HEK293T (cell line): ENCODE results near the gene PLTP.

Experiments used
- CTCF ChIA-PET: fragments of 350-600 bp; formaldehyde crosslinking; extraction: SDS; loops from one replicate; lab custom pipeline; 2021; ENCODE audit warnings: antibody characterized with exemption, inconsistent platforms; lab: Yijun Ruan, JAX
- POLR2A ChIA-PET: fragments of 350-600 bp; formaldehyde crosslinking; extraction: SDS; loops from one replicate; lab custom pipeline; 2020; ENCODE audit warnings: antibody characterized with exemption, inconsistent platforms; lab: Yijun Ruan, JAX
- DNase-seq: peaks from one replicate; pipeline ENCODE4 v3.0.0; 2012; ENCODE audit warnings: mixed read lengths; ENCODE audit errors: extremely low spot score
- ARNT ChIP-seq: fragments of 450-650 bp; IDR thresholded peaks from 2 replicates; pipeline ENCODE4 v1.6.1; 2017; ENCODE audit warnings: mild to moderate bottlenecking
- BHLHE40 ChIP-seq: fragments of 450-650 bp; IDR thresholded peaks from 2 replicates; pipeline ENCODE4 v1.6.1; 2016; ENCODE audit warnings: mild to moderate bottlenecking, moderate library complexity, borderline replicate concordance
- CTBP1 ChIP-seq: fragments of 450-650 bp; IDR thresholded peaks from 2 replicates; pipeline ENCODE4 v1.6.1; 2016; ENCODE audit warnings: borderline replicate concordance
- ELF4 ChIP-seq: fragments of 450-650 bp; IDR thresholded peaks from 2 replicates; pipeline ENCODE4 v1.6.1; 2017; ENCODE audit warnings: antibody characterized with exemption
- FOXA1 ChIP-seq: fragments of 450-650 bp; IDR thresholded peaks from 2 replicates; pipeline ENCODE4 v1.6.1; 2016; ENCODE audit warnings: mild to moderate bottlenecking
- FOXK2 ChIP-seq: fragments of 450-650 bp; IDR thresholded peaks from 2 replicates; pipeline ENCODE4 v1.6.1; 2016; ENCODE audit warnings: mild to moderate bottlenecking
- FOXM1 ChIP-seq: fragments of 450-650 bp; IDR thresholded peaks from 2 replicates; pipeline ENCODE4 v1.6.1; 2017; ENCODE audit warnings: mild to moderate bottlenecking, borderline replicate concordance
- HDGF ChIP-seq: fragments of 450-650 bp; IDR thresholded peaks from 2 replicates; pipeline ENCODE4 v1.6.1; 2017; ENCODE audit warnings: antibody characterized with exemption, borderline replicate concordance
- L3MBTL2 ChIP-seq: fragments of 450-650 bp; conservative IDR thresholded peaks from 2 replicates; pipeline ENCODE4 v1.6.1; 2016; ENCODE audit warnings: mild to moderate bottlenecking
- LEF1 ChIP-seq: fragments of 450-650 bp; IDR thresholded peaks from 2 replicates; pipeline ENCODE4 v1.6.1; 2017; ENCODE audit warnings: mild to moderate bottlenecking, borderline replicate concordance
- NFRKB ChIP-seq: fragments of 450-650 bp; IDR thresholded peaks from 2 replicates; pipeline ENCODE4 v1.6.1; 2016; ENCODE audit warnings: mild to moderate bottlenecking, moderate library complexity
- SP1 ChIP-seq: fragments of 450-650 bp; IDR thresholded peaks from 2 replicates; pipeline ENCODE4 v1.6.1; 2017
- SUZ12 ChIP-seq: fragments of 450-650 bp; IDR thresholded peaks from 2 replicates; pipeline ENCODE4 v1.6.1; 2016; ENCODE audit warnings: mild to moderate bottlenecking
- TARDBP ChIP-seq: fragments of 450-650 bp; IDR thresholded peaks from 2 replicates; pipeline ENCODE4 v1.6.1; 2016
- ZNF384 ChIP-seq: fragments of 450-650 bp; IDR thresholded peaks from 2 replicates; pipeline ENCODE4 v1.6.1; 2016
- TF ChIP-seq, protein P1 (sequence below): fragments of 450-650 bp; IDR thresholded peaks from 2 replicates; pipeline ENCODE4 v1.6.1; 2016

PLTP gene

DNA sequence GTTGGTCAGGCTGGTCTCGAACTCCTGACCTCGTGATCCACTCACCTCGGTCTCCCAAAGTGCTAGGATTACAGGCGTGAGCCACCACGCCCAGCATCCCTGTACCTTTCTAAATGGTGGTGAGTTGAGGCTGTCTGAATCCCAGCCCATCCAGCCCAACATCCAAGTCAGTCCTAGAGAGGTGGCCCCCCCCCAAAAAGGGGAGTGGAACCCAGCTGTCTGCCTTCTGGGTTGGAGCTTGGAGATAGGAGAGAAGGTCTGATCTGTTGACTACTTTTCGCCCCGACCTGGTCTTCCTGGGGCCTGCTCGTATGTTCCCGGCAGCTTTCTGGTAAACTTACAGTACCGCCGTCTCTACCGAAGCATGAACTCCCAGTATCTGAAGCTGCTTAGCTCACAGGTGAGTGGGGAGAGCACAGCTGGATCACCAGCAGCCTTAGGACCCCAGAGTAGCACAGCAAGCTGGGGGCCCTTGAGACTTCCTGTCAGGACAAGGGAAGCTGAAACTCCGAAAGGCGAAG, 15.3 kb downstream of the PLTP start:
- no peak for TF ChIP-seq BHLHE40
- no peak for TF ChIP-seq CTBP1
- TF ChIP-seq ELF4: no peak
- TF ChIP-seq SUZ12: no peak
- TF ChIP-seq TARDBP: no peak
- TF ChIP-seq, protein P1, sequence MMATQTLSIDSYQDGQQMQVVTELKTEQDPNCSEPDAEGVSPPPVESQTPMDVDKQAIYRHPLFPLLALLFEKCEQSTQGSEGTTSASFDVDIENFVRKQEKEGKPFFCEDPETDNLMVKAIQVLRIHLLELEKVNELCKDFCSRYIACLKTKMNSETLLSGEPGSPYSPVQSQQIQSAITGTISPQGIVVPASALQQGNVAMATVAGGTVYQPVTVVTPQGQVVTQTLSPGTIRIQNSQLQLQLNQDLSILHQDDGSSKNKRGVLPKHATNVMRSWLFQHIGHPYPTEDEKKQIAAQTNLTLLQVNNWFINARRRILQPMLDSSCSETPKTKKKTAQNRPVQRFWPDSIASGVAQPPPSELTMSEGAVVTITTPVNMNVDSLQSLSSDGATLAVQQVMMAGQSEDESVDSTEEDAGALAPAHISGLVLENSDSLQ: no peak
- no peak for TF ChIP-seq NFRKB
- no peak for TF ChIP-seq FOXM1
- TF ChIP-seq ZNF384: no peak
- TF ChIP-seq FOXK2: no peak
- DNase-seq: no peak
- CTCF ChIA-PET: no interaction called here
- POLR2A ChIA-PET: no interaction called here

DNA sequence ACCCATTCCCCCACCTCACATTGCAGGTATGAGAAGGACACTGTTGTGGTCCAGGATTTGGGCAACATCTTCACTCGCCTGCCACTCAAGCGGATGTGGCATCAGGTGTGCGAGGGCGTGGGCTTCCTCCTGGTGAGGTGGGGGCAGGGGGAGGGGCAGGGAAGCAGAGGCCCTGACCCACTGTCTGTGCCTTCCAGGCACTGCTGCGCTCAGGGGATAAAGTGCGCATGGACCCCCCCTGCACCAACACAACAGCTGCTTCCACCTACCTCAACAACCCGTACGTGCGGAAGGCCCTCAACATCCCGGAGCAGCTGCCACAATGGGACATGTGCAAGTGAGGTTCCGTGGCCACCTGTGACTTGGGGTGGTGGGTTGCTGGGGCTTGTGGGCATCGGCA, 17.2 kb downstream of the PLTP start:
- TF ChIP-seq FOXK2 (no peak), TARDBP (no peak), ZNF384 (no peak), SUZ12 (no peak)
- TF ChIP-seq, protein P1: no peak
- CTCF ChIA-PET: no interaction called here
- DNase-seq: no peak
- POLR2A ChIA-PET: no interaction called here

DNA sequence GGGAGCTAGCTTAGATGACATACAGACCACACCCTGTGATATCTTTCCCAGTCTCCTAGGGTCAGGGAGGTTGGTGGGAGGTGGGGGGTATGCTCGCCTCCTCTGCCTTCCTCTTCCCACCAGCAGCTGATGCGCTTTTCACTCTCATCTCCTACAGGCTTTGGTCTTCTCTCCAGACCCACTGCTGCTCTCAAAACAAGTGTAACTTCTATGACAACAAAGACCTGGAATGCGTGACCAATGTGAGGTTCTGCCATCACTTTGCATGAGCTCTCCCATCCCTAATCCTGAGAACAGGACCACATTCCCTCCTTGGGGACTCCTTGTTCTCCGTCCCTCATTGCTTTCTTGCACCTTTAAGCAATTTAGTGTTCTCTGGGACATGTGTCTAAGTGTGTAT, 18.1 kb downstream of the PLTP start:
- ChIA-PET CTCF (interaction anchor here (1.2 kb wide), 1 partner anchor 10 kb away, joined by 3 read pairs; no protein-coding TSS in a partner anchor), POLR2A (interaction anchor here (1.2 to 5.6 kb wide), 3 partner anchors 12 to 40 kb away, joined by 4 to 30 read pairs (median 5); partner anchors contain the start of gene ZSWIM1)
- DNase-seq: no peak
- TF ChIP-seq SP1: no peak
- TF ChIP-seq ARNT: no peak
- TF ChIP-seq ELF4: no peak
- no peak for TF ChIP-seq FOXA1
- TF ChIP-seq HDGF: no peak
- TF ChIP-seq L3MBTL2: no peak
- TF ChIP-seq BHLHE40: no peak
- TF ChIP-seq, protein P1: no peak
- no peak for TF ChIP-seq FOXK2
- no peak for TF ChIP-seq FOXM1
- TF ChIP-seq SUZ12: no peak
- no peak for TF ChIP-seq LEF1
- TF ChIP-seq TARDBP: no peak
- TF ChIP-seq ZNF384: no peak
- no peak for TF ChIP-seq NFRKB
- no peak for TF ChIP-seq CTBP1

DNA sequence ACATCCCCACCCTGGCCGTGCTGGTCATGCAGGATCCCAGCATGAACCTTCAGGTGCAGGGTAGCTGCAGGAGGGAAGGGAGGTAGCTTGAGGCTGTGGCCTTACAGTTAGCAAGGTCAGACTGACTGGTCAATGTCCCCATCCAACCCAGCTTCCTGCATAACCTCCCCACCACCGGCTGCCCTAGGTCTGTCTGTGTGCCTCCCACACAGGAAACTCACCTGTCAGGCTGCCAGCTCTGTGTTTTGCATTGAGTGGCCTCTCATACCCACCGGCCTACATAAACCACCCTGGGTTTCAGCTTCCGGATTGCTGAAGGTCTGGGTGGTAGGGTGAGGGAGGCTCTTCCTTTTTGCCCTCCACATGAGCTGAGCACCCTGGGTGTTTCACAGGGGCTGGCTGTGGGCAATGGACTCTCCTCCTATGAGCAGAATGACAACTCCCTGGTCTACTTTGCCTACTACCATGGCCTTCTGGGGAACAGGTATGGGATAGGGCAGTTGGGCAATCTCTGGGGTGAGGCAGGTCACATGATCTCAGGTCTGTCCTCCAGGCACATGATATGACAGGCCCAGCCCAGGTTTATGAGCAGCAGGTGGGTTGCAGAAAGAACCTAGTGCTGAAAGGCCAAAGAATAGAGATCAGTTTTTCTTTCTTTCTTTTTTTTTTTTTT, 19.0 kb downstream of the PLTP start:
- ChIA-PET CTCF (interaction anchor here (0.8 to 1.2 kb wide), 2 partner anchors 10 to 47 kb away, joined by 3 read pairs; no protein-coding TSS in a partner anchor), POLR2A (interaction anchor here (0.7 to 5.6 kb wide), 3 partner anchors 11 to 77 kb away, joined by 3 to 30 read pairs (median 5); partner anchors contain the start of gene ZSWIM1)
- DNase-seq: no peak
- TF ChIP-seq SUZ12 (no peak), ZNF384 (no peak), FOXM1 (no peak), FOXK2 (no peak), CTBP1 (no peak), L3MBTL2 (no peak), ELF4 (no peak), ARNT (no peak), NFRKB (no peak), BHLHE40 (no peak), LEF1 (no peak), FOXA1 (no peak), SP1 (no peak), TARDBP (no peak), HDGF (no peak)
- TF ChIP-seq, protein P1: no peak

DNA sequence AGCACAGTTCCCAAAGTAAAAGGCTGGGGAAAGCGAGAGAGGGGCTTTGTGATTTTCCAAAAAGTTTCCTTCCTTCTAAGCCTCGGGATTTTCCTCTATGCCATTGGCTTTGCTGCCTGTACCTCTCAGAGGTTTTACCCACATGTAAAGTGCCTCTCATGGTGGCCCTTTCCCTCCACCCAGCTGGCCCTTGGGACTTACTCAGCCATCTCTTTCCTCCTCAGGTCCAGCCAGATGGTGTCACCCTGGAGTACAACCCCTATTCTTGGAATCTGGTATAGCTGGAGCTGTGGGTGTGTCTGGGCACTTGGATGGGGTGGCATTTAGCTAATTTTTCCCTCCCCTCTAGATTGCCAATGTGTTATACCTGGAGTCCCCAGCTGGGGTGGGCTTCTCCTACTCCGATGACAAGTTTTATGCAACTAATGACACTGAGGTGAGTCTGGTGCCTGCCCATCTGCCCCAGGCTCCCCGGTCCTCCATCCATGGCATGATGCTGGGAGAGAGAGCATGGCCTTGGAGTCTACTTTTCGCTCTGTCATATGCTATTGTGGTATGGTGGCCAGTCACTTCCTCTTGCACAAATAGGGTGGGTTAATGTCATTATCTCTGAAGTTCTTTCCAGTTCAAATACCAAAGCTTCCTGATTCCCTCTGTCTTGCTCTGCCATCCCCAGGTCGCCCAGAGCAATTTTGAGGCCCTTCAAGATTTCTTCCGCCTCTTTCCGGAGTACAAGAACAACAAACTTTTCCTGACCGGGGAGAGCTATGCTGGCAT, 19.7 kb downstream of the PLTP start:
- TF ChIP-seq L3MBTL2 (no peak), ZNF384 (no peak), ELF4 (no peak), ARNT (no peak), TARDBP (no peak), NFRKB (no peak), BHLHE40 (no peak), FOXK2 (no peak), SP1 (no peak), LEF1 (no peak), FOXM1 (no peak), HDGF (no peak), FOXA1 (no peak)
- ChIA-PET POLR2A (interaction anchor here (0.7 to 5.6 kb wide), 3 partner anchors 10 to 77 kb away, joined by 3 to 30 read pairs (median 4); partner anchors contain the start of gene ZSWIM1), CTCF (interaction anchor here (0.8 kb wide), 1 partner anchor 48 kb away, joined by 3 read pairs; no protein-coding TSS in a partner anchor)
- peak; percentile 31 for DNase-seq
